ENCODE measurements around the gene OBSL1. TPM values are rescaled to one million over a fixed set of nuclear protein-coding genes. Genes with fewer than 3 reads are reported as not detected.

Gene OBSL1
- total RNA-seq, 1 experiment from 2014 or later: 56.2 TPM

DNA sequence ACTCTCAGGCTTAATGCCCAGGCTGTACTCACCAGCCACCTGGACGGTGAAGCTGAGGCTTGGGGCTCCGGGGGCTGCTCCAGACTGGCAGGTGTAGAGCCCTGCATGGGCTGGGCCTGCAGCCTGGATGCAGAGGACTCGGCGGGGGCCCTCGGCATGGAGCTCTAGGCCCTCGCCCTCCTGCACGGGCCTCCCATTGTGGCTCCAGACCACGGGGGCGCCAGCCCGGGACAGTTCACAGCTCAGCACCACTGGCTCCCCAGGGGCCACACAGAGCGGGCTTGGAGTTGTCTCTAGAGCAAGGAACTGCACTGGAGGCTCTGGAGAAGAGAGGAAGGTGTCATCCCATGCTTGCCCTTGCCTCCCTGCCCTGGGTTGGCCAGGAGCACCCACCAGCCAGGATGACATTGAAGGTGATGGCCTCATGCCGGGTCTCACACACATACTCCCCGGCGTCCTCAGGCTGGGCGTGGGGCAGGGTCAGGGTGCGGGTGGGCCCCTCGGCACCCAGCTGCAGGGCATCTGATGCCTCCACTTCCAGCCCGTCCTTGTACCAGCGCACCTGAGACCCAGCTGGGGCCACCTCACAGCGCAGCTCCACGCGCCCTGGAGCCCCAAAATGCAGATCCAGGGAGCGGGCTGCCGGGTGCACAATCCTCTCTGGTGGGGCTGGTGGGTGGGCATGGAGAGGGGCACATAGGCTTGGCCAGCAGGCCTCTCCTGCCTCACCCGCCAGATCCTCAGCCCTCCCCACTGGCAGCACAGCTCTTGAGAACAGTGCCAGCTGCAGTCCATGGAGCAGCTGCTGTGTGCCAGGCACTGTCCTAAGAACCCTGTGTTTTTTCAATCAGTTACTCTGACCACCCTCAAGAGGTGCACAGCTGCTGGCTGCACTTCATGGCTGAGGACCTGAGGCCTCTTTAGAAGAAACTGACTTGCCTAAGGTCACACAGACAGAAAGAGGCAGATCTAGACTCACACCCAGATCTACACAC, 13.3 kb downstream of the OBSL1 start:
- no peaks in the 10 kb centered on the region for H3K9me3 Mint-ChIP-seq (ENCODE audit: unreplicated experiment)
- peaks cover 15% of the 10 kb centered on the region for H3K4me1 Mint-ChIP-seq (ENCODE audit: low read depth, unreplicated experiment)
- H3K4me3 ChIP-seq (ENCODE audit: low read depth, low read length): no peak overlapping the region
- peaks cover 24% of the 10 kb centered on the region for H3K4me1 ChIP-seq
- no peak for DNase-seq
- no peaks in the 10 kb centered on the region for H3K9me3 ChIP-seq
- H3K27me3 Mint-ChIP-seq (ENCODE audit: insufficient read depth, unreplicated experiment): no peaks in the 10 kb centered on the region
- TF ChIP-seq, protein P1, sequence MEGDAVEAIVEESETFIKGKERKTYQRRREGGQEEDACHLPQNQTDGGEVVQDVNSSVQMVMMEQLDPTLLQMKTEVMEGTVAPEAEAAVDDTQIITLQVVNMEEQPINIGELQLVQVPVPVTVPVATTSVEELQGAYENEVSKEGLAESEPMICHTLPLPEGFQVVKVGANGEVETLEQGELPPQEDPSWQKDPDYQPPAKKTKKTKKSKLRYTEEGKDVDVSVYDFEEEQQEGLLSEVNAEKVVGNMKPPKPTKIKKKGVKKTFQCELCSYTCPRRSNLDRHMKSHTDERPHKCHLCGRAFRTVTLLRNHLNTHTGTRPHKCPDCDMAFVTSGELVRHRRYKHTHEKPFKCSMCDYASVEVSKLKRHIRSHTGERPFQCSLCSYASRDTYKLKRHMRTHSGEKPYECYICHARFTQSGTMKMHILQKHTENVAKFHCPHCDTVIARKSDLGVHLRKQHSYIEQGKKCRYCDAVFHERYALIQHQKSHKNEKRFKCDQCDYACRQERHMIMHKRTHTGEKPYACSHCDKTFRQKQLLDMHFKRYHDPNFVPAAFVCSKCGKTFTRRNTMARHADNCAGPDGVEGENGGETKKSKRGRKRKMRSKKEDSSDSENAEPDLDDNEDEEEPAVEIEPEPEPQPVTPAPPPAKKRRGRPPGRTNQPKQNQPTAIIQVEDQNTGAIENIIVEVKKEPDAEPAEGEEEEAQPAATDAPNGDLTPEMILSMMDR (IDR thresholded peaks at IDR 0.05; ENCODE audit: insufficient read depth in 1 of 2, low read depth in 1 of 2, low read length in 1 of 2, severe bottlenecking in 1 of 2, unreplicated experiment in 1 of 2): no peak
- no peaks in the 10 kb centered on the region; the same call in 1 of the 2 replicates for H3K27me3 ChIP-seq (replicated peaks; ENCODE audit: control insufficient read depth, insufficient read depth, low read length)
- no peak overlapping the region for H3K27ac Mint-ChIP-seq (ENCODE audit: unreplicated experiment)
- POLR2A ChIA-PET: no interaction called here
- no TSS peak for BruUV-seq (replicated peaks)
- intact Hi-C loops (cut with micrococcal nuclease; ENCODE audit: unreplicated experiment): no loop called here
- H3K36me3 Mint-ChIP-seq (ENCODE audit: insufficient read depth, unreplicated experiment): peaks cover 13% of the 10 kb centered on the region
- CTCF ChIA-PET: interaction anchor here (0.6 kb wide), 1 partner anchor 275 kb away, joined by 3 read pairs; no protein-coding TSS in a partner anchor
- H3K36me3 ChIP-seq (ENCODE audit: control insufficient read depth, insufficient read depth, low read length): no peaks in the 10 kb centered on the region
- no peak overlapping the region for H3K4me3 Mint-ChIP-seq (ENCODE audit: unreplicated experiment)

DNA sequence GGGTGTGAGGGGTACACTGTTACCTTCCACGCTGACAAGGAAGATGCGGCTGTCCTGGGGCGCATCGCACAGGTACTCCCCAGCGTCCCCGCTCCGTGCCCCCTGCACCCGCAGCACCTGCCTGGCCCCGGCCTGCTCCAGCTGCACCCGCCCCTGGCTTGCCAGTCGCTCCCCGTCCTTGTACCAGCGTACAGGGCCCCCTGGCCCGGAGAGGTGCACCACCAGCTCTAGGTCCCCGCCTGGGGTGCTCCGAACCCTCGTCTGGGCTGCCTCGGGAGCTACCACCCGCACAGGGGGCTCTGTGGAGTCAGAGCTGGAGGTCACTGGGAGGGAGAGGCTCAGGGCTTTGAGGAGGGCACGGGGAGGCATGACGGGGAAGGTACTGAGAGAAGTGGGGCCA, 14.0 kb downstream of the OBSL1 start:
- ChIA-PET POLR2A (no interaction called here), CTCF (no interaction called here)
- Mint-ChIP-seq H3K4me3 (ENCODE audit: unreplicated experiment) (no peak overlapping the region), H3K27me3 (ENCODE audit: insufficient read depth, unreplicated experiment) (no peaks in the 10 kb centered on the region), H3K4me1 (ENCODE audit: low read depth, unreplicated experiment) (peaks cover 15% of the 10 kb centered on the region), H3K36me3 (ENCODE audit: insufficient read depth, unreplicated experiment) (peaks cover 10% of the 10 kb centered on the region), H3K9me3 (ENCODE audit: unreplicated experiment) (no peaks in the 10 kb centered on the region), H3K27ac (ENCODE audit: unreplicated experiment) (no peak overlapping the region)
- no TSS peak for BruUV-seq (replicated peaks)
- Histone ChIP-seq H3K4me3 (ENCODE audit: low read depth, low read length) (no peak overlapping the region), H3K9me3 (no peaks in the 10 kb centered on the region), H3K4me1 (peaks cover 22% of the 10 kb centered on the region), H3K36me3 (ENCODE audit: control insufficient read depth, insufficient read depth, low read length) (no peaks in the 10 kb centered on the region), H3K27me3 (replicated peaks; ENCODE audit: control insufficient read depth, insufficient read depth, low read length) (no peaks in the 10 kb centered on the region; the same call in 1 of the 2 replicates)
- TF ChIP-seq, protein P1 (IDR thresholded peaks at IDR 0.05; ENCODE audit: insufficient read depth in 1 of 2, low read depth in 1 of 2, low read length in 1 of 2, severe bottlenecking in 1 of 2, unreplicated experiment in 1 of 2): no peak
- intact Hi-C loops (cut with micrococcal nuclease; ENCODE audit: unreplicated experiment): no loop called here
- DNase-seq: no peak

DNA sequence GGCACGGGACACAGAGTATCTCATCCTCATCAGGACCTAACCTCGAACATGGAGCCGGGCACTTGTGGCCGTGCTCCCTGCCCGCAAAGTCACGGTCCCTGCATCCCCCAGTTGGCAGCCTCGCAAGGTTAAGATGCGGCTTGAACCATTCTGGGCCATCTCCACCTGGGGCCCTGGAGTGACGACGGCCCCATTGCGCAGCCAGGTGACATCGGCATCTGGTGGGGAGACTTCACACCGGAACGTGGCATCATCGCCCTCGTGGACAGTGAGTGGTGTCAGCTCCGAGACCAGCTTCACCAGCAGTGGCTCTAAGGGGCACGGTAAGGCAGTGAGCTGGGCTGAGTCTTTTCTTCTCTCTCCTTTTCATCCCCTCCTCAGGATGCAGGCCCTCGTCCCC, 14.9 kb downstream of the OBSL1 start:
- H3K27me3 ChIP-seq (replicated peaks; ENCODE audit: control insufficient read depth, insufficient read depth, low read length): no peaks in the 10 kb centered on the region; the same call in 1 of the 2 replicates
- POLR2A ChIA-PET: no interaction called here
- H3K9me3 ChIP-seq: no peaks in the 10 kb centered on the region
- H3K4me3 ChIP-seq (ENCODE audit: low read depth, low read length): no peak overlapping the region
- H3K4me1 ChIP-seq: peaks cover 13% of the 10 kb centered on the region
- CTCF ChIA-PET: no interaction called here
- H3K27ac Mint-ChIP-seq (ENCODE audit: unreplicated experiment): no peak overlapping the region
- peaks cover 10% of the 10 kb centered on the region for H3K36me3 Mint-ChIP-seq (ENCODE audit: insufficient read depth, unreplicated experiment)
- no peak for DNase-seq
- no peaks in the 10 kb centered on the region for H3K36me3 ChIP-seq (ENCODE audit: control insufficient read depth, insufficient read depth, low read length)
- H3K4me3 Mint-ChIP-seq (ENCODE audit: unreplicated experiment): no peak overlapping the region
- peaks cover 10% of the 10 kb centered on the region for H3K4me1 Mint-ChIP-seq (ENCODE audit: low read depth, unreplicated experiment)
- TF ChIP-seq, protein P1 (IDR thresholded peaks at IDR 0.05; ENCODE audit: insufficient read depth in 1 of 2, low read depth in 1 of 2, low read length in 1 of 2, severe bottlenecking in 1 of 2, unreplicated experiment in 1 of 2): no peak
- no TSS peak for BruUV-seq (replicated peaks)
- no peaks in the 10 kb centered on the region for H3K27me3 Mint-ChIP-seq (ENCODE audit: insufficient read depth, unreplicated experiment)
- intact Hi-C loops (cut with micrococcal nuclease; ENCODE audit: unreplicated experiment): no loop called here
- H3K9me3 Mint-ChIP-seq (ENCODE audit: unreplicated experiment): no peaks in the 10 kb centered on the region

Data from Caco-2 (cell line).